Panc1 (cell line): ENCODE data around the gene MAP1B.

ENCODE experiments used
- POLR2AphosphoS5 ChIP-seq: IDR thresholded peaks from 2 replicates; pipeline ENCODE4 v1.6.1; 2012; ENCODE audit warnings: mild to moderate bottlenecking, low read depth, low read length, moderate library complexity
- SIN3A ChIP-seq: IDR thresholded peaks from 2 replicates; pipeline ENCODE4 v1.6.1; 2012; ENCODE audit warnings: low read depth, mild to moderate bottlenecking, low read length, moderate library complexity, borderline replicate concordance; ENCODE audit not compliant: insufficient read depth
- TCF7L2 ChIP-seq: IDR thresholded peaks from 2 replicates; pipeline ENCODE4 v1.6.1; 2011; ENCODE audit warnings: mild to moderate bottlenecking, low read depth, low read length, inconsistent platforms
- TF ChIP-seq, protein P1 (sequence below): fragments of 450-650 bp; IDR thresholded peaks from 2 replicates; pipeline ENCODE4 v1.5.1; 2017; ENCODE audit warnings: mild to moderate bottlenecking
- TF ChIP-seq, protein P2 (sequence below), 2 experiments: IDR thresholded peaks; 2 replicates each; pipeline ENCODE4 v1.6.1; 2011 to 2012; ENCODE audit warnings: low read depth in 2 of 2, control low read depth in 1 of 2, low read length in 1 of 2, mild to moderate bottlenecking in 1 of 2, moderate library complexity in 1 of 2; ENCODE audit not compliant: insufficient read depth in 1 of 2

DNA sequence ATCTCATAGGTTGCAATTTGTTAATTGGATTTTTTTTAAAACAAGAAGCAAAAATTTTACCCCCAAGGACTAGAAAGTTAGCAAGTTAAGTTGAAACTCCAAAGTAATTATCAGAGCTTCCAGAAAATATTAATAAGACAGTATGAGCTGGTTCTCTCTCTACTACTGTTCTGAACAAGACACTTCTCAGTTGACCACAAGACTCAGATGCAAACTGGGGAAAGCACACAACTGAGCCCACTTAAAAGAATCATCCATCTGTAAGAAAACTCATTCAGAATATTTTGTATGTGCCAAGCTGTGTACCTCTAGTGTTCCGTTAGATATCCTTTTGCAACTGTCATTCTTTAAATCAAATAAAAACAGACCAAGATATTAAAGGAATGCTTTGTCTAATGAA is 60.0 kb downstream of the MAP1B start:
- TF ChIP-seq, protein P1, sequence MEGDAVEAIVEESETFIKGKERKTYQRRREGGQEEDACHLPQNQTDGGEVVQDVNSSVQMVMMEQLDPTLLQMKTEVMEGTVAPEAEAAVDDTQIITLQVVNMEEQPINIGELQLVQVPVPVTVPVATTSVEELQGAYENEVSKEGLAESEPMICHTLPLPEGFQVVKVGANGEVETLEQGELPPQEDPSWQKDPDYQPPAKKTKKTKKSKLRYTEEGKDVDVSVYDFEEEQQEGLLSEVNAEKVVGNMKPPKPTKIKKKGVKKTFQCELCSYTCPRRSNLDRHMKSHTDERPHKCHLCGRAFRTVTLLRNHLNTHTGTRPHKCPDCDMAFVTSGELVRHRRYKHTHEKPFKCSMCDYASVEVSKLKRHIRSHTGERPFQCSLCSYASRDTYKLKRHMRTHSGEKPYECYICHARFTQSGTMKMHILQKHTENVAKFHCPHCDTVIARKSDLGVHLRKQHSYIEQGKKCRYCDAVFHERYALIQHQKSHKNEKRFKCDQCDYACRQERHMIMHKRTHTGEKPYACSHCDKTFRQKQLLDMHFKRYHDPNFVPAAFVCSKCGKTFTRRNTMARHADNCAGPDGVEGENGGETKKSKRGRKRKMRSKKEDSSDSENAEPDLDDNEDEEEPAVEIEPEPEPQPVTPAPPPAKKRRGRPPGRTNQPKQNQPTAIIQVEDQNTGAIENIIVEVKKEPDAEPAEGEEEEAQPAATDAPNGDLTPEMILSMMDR: no peak
- TF ChIP-seq SIN3A (no peak), TCF7L2 (no peak), POLR2AphosphoS5 (no peak)
- TF ChIP-seq, protein P2, sequence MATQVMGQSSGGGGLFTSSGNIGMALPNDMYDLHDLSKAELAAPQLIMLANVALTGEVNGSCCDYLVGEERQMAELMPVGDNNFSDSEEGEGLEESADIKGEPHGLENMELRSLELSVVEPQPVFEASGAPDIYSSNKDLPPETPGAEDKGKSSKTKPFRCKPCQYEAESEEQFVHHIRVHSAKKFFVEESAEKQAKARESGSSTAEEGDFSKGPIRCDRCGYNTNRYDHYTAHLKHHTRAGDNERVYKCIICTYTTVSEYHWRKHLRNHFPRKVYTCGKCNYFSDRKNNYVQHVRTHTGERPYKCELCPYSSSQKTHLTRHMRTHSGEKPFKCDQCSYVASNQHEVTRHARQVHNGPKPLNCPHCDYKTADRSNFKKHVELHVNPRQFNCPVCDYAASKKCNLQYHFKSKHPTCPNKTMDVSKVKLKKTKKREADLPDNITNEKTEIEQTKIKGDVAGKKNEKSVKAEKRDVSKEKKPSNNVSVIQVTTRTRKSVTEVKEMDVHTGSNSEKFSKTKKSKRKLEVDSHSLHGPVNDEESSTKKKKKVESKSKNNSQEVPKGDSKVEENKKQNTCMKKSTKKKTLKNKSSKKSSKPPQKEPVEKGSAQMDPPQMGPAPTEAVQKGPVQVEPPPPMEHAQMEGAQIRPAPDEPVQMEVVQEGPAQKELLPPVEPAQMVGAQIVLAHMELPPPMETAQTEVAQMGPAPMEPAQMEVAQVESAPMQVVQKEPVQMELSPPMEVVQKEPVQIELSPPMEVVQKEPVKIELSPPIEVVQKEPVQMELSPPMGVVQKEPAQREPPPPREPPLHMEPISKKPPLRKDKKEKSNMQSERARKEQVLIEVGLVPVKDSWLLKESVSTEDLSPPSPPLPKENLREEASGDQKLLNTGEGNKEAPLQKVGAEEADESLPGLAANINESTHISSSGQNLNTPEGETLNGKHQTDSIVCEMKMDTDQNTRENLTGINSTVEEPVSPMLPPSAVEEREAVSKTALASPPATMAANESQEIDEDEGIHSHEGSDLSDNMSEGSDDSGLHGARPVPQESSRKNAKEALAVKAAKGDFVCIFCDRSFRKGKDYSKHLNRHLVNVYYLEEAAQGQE (IDR thresholded peaks at IDR 0.05; ENCODE audit: insufficient read depth in 1 of 2, low read depth in 2 of 2, low read length in 1 of 2): no peak
